OCI-LY3 (cell line): ENCODE data around the gene ITPR1.

Experiments used
- EZH2phosphoT487 ChIP-seq: fragments of 200-600 bp; shearing (Covaris generic); IDR thresholded peaks from 2 replicates; pipeline ENCODE4 v1.6.1; 2018; ENCODE audit warnings: antibody characterized with exemption, mixed run types, low read depth
- TF ChIP-seq, protein P1 (sequence below): fragments of 200-600, 300-600 bp; sonication (generic); IDR thresholded peaks from 2 replicates; pipeline ENCODE4 v1.5.1; 2014; ENCODE audit warnings: antibody characterized with exemption, low read length, low read depth

DNA sequence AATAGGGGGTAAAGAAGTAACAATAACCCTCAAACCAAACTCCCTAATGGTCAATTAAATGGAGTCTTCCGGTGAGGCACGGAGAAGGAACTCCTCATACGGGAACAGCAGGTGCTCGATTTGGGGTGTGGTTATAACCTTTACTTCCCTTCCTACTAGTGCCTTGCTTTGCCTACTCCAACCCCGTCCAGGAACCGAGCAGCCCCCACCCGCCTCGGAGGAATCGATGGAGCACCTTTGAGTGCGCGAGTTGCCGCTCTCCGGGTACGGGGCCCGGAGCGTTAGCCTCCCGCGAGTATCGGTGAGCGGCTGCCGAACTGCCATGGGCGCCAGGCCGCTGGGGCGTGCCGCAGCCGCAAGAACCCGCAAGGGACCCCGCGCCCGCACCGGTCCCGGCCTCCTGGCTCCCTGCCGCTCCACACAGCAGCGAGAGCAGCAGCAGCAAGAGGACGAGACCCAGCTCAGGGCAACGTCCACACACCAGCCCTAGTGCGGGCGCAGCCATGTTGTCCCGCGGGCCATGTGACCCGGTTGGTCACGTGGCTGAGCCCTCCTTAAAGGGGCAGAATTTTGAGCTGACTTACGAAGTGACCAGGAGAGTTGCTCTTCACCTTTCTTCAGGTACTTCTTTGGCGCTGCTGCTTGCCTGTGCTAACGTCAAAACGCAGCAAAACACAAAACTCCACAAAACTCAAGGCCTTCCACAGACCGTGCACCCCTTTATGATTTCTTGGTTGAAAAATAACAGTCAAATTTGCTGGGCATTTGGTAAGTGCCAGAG, 26.2 kb upstream of the ITPR1 start, which contains the start of gene SUMF1:
- TF ChIP-seq, protein P1, sequence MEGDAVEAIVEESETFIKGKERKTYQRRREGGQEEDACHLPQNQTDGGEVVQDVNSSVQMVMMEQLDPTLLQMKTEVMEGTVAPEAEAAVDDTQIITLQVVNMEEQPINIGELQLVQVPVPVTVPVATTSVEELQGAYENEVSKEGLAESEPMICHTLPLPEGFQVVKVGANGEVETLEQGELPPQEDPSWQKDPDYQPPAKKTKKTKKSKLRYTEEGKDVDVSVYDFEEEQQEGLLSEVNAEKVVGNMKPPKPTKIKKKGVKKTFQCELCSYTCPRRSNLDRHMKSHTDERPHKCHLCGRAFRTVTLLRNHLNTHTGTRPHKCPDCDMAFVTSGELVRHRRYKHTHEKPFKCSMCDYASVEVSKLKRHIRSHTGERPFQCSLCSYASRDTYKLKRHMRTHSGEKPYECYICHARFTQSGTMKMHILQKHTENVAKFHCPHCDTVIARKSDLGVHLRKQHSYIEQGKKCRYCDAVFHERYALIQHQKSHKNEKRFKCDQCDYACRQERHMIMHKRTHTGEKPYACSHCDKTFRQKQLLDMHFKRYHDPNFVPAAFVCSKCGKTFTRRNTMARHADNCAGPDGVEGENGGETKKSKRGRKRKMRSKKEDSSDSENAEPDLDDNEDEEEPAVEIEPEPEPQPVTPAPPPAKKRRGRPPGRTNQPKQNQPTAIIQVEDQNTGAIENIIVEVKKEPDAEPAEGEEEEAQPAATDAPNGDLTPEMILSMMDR = no peak
- no peak for TF ChIP-seq EZH2phosphoT487
